ENCODE measurements around the gene JAML.

JAML gene

DNA sequence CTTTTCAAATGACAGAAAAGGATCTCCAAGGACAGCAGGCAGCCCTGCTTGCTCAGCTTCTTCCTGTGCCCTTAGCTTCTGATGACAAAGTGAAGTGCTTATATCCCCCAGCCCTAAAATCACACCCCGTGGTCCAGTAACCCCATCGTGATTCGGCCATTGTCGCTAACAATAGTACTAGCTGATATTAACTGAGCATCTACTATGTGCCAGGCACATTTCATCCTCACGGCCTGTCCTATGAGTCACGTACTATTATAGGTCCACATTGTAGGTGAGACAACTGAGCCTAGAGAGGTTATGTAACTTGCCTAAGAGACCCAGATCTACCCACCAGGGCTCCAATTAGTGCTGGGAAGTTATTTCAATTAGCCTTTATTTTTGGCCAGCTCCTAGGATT, 78.3 kb downstream of the JAML start:
- Histone ChIP-seq H3K4me3 (ENCODE audit: low read depth, low read length, poor library complexity, severe bottlenecking) (no peak overlapping the region), H3K4me2 (ENCODE audit: low read length) (no peak overlapping the region), H3F3A (ENCODE audit: insufficient read depth, low read length) (no peaks in the 10 kb centered on the region), H3K9ac (ENCODE audit: low read length) (no peak overlapping the region), H3K79me2 (ENCODE audit: insufficient read depth, low read length) (no peaks in the 10 kb centered on the region), H2AFZ (ENCODE audit: low read length) (no peak overlapping the region), H3K4me1 (ENCODE audit: insufficient read depth, low read length, severe bottlenecking) (peaks cover 4% of the 10 kb centered on the region), H3K9me2 (ENCODE audit: low read depth, low read length) (no peaks in the 10 kb centered on the region), H3K27me3 (ENCODE audit: insufficient read depth, low read length) (no peaks in the 10 kb centered on the region), H4K20me1 (ENCODE audit: insufficient read depth, low read length) (no peaks in the 10 kb centered on the region), H3K27ac (ENCODE audit: low read depth, low read length, poor library complexity, severe bottlenecking) (no peak overlapping the region), H3K36me3 (ENCODE audit: insufficient read depth, low read length) (no peaks in the 10 kb centered on the region), H3K9me3 (ENCODE audit: low read length) (no peaks in the 10 kb centered on the region)
- no peak for TF ChIP-seq EZH2 (IDR thresholded peaks at IDR 0.05; ENCODE audit: borderline replicate concordance, low read length)
- TF ChIP-seq, protein P1, sequence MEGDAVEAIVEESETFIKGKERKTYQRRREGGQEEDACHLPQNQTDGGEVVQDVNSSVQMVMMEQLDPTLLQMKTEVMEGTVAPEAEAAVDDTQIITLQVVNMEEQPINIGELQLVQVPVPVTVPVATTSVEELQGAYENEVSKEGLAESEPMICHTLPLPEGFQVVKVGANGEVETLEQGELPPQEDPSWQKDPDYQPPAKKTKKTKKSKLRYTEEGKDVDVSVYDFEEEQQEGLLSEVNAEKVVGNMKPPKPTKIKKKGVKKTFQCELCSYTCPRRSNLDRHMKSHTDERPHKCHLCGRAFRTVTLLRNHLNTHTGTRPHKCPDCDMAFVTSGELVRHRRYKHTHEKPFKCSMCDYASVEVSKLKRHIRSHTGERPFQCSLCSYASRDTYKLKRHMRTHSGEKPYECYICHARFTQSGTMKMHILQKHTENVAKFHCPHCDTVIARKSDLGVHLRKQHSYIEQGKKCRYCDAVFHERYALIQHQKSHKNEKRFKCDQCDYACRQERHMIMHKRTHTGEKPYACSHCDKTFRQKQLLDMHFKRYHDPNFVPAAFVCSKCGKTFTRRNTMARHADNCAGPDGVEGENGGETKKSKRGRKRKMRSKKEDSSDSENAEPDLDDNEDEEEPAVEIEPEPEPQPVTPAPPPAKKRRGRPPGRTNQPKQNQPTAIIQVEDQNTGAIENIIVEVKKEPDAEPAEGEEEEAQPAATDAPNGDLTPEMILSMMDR (IDR thresholded peaks at IDR 0.05; ENCODE audit: low read length) = no peak

GRCh38 chr11:118145285-118146227, 79.3 kb downstream of the JAML start:
- Histone ChIP-seq H3K9me3 (ENCODE audit: low read length) (no peaks in the 10 kb centered on the region), H3K27me3 (ENCODE audit: insufficient read depth, low read length) (no peaks in the 10 kb centered on the region), H3K36me3 (ENCODE audit: insufficient read depth, low read length) (no peaks in the 10 kb centered on the region), H3K9ac (ENCODE audit: low read length) (no peak overlapping the region; the same call in 1 of the 2 replicates), H3K4me1 (ENCODE audit: insufficient read depth, low read length, severe bottlenecking) (peaks cover 4% of the 10 kb centered on the region), H3F3A (ENCODE audit: insufficient read depth, low read length) (no peaks in the 10 kb centered on the region), H3K79me2 (ENCODE audit: insufficient read depth, low read length) (no peaks in the 10 kb centered on the region), H3K4me2 (ENCODE audit: low read length) (peak overlapping the region; percentile 70), H4K20me1 (ENCODE audit: insufficient read depth, low read length) (no peaks in the 10 kb centered on the region), H3K27ac (ENCODE audit: low read depth, low read length, poor library complexity, severe bottlenecking) (no peak overlapping the region), H3K4me3 (ENCODE audit: low read depth, low read length, poor library complexity, severe bottlenecking) (peak overlapping the region; percentile 58), H2AFZ (ENCODE audit: low read length) (no peak overlapping the region), H3K9me2 (ENCODE audit: low read depth, low read length) (no peaks in the 10 kb centered on the region)
- no peak for TF ChIP-seq EZH2 (IDR thresholded peaks at IDR 0.05; ENCODE audit: borderline replicate concordance, low read length)
- TF ChIP-seq, protein P1 (IDR thresholded peaks at IDR 0.05; ENCODE audit: low read length) = peak; percentile 76

GRCh38 chr11:118144301-118145268, 80.2 kb downstream of the JAML start:
- Histone ChIP-seq H3K36me3 (ENCODE audit: insufficient read depth, low read length) (no peaks in the 10 kb centered on the region), H3K9me3 (ENCODE audit: low read length) (no peaks in the 10 kb centered on the region), H3K4me3 (ENCODE audit: low read depth, low read length, poor library complexity, severe bottlenecking) (no peak overlapping the region), H3K4me2 (ENCODE audit: low read length) (peak overlapping the region; percentile 70; the same call in 1 of the 2 replicates), H3K27ac (ENCODE audit: low read depth, low read length, poor library complexity, severe bottlenecking) (no peak overlapping the region), H3K9ac (ENCODE audit: low read length) (no peak overlapping the region), H3F3A (ENCODE audit: insufficient read depth, low read length) (no peaks in the 10 kb centered on the region), H3K4me1 (ENCODE audit: insufficient read depth, low read length, severe bottlenecking) (peaks cover 4% of the 10 kb centered on the region), H3K79me2 (ENCODE audit: insufficient read depth, low read length) (no peaks in the 10 kb centered on the region), H4K20me1 (ENCODE audit: insufficient read depth, low read length) (no peaks in the 10 kb centered on the region), H3K27me3 (ENCODE audit: insufficient read depth, low read length) (no peaks in the 10 kb centered on the region), H2AFZ (ENCODE audit: low read length) (no peak overlapping the region), H3K9me2 (ENCODE audit: low read depth, low read length) (no peaks in the 10 kb centered on the region)
- TF ChIP-seq EZH2 (IDR thresholded peaks at IDR 0.05; ENCODE audit: borderline replicate concordance, low read length) = no peak
- TF ChIP-seq, protein P1 (IDR thresholded peaks at IDR 0.05; ENCODE audit: low read length) = no peak

Data from OCI-LY1 (cell line).